HL-60/S4 treated with phorbol 12-myristate 13-acetate at 8.2 ng/mL for 4 days and 3 days (cell line): ENCODE data around the gene CENPK.
"Not testable (repeated sequence)": the region's sequence is repeated elsewhere in the genome, so short reads cannot be mapped to it uniquely, and the experiment has no call there.

Experiments
- in situ Hi-C: fragments of 300-500 bp; cut with MboI; formaldehyde crosslinking; loops from 2 replicates; pipeline ENCODE4 v1.15.0; 2022; ENCODE audit warnings: low sequenced_read_pairs

The CENPK gene, protein sequence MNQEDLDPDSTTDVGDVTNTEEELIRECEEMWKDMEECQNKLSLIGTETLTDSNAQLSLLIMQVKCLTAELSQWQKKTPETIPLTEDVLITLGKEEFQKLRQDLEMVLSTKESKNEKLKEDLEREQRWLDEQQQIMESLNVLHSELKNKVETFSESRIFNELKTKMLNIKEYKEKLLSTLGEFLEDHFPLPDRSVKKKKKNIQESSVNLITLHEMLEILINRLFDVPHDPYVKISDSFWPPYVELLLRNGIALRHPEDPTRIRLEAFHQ

DNA sequence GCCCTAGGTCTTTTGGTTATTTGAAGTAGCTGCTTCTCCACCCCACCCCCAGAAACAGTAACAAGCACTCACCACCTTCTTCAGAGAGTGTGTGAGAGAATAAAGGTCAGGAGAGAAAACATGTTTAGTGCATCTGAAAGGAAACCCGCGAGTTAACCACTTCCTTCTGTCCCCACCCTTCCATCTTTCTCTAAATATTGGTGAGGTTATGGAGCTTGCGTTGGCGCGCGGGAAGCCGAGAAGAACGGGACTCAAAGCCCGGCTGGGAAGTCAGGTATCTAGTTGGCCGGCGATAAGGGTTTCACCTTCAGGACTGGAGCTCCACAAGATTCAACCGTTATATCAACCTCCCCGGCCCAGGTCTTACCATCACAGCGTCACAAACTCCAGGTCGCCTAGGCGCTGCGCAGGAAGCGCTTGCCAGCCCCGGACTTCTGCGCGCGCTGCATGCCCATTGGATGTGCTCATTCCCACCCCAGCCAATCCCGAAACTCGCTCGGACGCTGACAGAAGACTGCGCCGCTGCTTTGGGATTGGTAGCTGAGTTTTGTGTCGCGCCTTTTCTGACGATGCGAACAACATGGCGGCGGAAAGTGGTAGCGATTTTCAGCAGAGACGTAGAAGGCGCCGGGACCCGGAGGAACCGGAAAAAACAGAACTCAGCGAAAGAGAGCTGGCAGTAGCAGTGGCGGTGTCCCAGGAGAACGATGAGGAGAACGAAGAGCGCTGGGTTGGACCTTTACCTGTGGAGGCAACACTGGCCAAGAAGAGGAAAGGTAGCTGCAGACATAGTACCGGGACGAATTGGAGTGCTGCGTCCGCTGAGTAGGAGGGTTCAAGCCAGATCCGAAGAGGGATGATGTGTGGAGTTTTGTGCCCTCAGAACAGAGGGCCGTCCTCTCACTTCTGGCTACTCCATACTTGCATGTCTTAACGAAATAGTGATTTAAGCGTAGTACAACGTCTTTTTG, at the start of gene CENPK, which contains the start of gene PPWD1:
CENPK (minus strand) TSS at position 438 of the 971 bp plus-strand sequence. CDS start 8,261 bp downstream, outside the sequence.
PPWD1 (plus strand) TSS at position 566 of the 971 bp plus-strand sequence; CDS start at position 581, 15 bp downstream.
- in situ Hi-C loops, result no loop called here

DNA sequence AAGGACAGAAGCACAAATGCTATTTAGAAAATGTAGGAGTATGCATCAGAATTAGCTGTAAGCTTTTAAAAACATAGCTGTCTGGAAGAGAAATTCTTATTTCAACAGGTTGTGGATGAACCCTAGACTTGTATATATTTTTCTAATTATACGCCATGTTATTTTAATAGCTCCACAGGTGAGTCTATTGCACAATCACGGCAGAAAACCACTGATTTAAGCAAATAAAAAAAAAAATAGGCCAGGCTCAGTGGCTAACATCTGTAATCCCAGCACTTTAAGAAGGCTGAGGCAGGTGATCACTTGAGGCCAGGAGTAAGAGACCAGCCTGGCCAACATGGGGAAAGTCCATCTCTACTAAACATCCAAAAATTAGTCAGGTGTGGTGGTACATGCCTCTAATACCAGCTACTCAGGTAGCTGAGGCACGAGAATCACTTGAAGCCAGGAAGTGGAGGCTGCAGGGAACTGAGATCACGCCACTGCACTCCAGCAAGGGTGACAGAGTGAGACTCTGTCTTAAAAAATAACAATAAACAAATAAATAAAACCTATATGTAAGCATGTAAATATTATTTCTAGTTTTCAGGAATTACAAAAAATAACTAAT, 49.4 kb upstream of the CENPK start:
- in situ Hi-C loops, result no loop called here

DNA sequence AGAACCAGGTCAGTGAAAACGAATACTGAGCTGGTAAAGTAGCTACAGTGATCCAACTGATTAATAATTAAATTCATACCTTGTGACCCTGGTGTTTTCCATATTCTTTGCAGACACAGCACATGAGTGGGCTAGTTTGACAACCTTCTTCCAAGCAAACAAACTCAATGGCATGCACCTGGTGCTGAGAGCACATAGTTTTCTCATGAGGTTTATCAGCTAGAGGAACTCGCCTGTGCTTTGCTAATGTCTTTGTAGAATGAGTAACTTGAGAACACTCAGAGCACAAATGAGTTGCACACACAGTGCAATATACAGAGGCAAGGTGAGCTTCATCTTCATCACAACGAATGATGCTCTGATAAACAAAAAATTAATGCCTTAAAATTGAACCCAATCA, 48.6 kb upstream of the CENPK start:
- in situ Hi-C loops, result no loop called here

DNA sequence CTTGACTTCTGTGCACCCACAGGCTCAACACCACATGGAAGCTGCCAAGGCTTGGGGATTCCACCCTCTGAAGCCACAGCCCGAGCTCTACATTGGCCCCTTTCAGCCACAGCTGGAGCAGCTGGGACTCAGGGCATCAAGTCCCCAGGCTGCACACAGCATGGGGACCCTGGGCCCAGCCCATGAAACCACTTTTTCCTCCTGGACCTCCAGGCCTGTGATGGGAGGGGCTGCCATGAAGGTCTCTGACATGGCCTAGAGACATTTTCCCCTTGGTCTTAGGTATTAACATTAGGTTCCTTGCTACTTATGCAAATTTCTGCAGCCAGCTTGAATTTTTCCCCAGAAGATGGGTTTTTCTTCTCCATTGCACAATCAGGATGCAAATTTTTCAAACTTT, 38.8 kb upstream of the CENPK start:
- in situ Hi-C loops, result not testable (repeated sequence)

DNA sequence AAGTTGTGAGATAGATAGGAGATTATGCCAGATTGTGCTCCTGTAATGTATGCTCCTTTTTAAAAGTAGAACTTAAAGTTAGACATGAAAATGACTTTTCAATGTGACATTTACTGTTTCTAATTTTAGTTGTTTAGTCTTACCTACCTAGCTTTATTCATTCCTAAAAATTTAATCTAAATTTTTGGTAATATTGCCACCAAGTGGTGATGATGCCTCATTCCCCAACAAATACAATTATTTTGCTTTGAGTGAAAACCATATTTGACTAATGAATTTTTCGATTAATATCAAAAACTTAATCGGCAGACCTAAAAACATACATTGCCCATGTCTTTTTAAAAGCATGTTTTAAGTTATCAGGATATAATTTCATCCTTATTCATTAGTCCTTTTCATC, 25.7 kb upstream of the CENPK start:
- in situ Hi-C loops, result no loop called here

DNA sequence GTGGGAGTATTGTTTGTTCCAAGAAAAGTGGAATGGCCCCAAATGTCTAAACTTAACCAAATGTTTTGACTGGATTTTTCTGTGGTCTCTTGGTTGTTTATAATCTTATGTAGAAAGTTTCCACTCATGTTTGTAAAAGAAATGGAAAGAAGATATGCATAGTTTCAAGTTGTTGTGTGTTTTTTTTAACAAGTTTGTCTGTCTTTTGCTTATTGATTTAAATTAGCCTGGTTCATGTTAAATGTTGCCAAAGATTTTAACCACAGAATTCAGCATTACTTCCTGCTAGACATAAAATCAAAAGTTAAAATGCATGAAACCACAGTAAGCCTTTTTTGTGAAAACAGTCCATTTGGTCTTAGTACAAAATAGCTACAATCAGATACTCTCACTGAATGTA, 14.2 kb upstream of the CENPK start:
- in situ Hi-C loops, result no loop called here

DNA sequence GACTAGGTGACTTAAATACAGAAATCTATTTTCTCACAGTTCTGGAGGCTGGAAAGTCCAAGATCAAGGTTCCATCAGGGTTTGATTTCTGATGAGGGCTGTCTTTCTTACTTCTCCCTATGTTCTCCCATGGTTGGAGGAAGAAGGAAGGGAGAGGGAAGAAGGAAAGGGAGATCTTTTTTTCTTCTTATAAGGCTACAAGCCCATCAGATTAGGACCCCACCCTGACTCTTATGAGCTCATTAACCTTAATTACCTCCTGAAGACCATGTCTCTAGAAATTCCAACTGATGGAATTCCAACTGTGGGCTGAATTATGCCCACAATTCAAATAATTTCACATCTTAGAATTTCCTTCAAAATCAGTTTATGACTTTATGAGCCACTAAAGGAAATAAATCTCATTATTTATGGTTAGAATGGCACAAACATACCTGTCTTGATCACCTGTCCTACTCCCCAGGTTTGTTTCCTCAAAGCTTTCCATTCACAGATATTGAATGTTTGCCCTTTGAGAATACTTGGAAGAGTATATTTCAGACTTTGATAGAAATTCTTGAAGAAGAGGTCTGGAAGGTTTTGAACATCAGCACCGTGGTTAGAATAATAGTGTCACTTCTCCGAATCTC, 7.7 kb upstream of the CENPK start:
- in situ Hi-C loops, result no loop called here

DNA sequence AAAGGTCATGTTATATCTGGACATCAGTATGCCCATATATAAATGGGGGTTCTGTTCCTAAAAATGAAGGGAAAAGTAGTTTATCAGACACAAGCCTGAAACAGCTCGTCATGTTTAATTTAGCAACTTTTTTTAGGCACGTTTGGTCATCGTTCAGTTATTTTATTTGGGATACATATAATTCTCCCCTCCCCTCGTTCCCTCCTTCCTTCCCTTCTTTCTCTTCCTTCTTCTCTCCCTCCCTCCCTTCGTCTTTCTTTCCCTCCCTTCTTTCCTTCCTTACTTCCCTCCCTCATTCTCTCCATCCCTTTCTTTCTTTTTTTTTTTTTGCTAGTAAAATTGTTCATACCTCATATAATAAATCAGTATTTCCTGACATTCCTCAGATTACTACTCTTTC, 3.5 kb upstream of the CENPK start:
- in situ Hi-C loops, result no loop called here

DNA sequence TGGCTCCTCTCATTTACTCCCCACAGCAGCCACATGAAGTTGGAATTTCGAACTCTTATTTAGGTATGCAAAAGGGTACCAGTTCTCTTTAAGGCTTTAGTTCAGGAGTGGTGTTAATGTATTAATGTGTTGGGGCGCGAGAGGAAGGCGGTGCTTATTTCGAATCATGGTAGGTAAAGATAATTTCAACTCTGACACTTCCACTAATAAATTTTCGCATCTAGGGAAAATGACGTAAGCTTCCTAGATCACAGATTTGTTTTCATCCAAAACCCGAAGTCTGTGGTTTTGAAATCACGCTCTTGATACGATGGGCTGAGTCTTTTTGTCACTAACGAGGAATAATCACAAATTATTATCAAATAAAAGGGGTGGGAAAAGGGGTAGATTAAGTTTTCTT, 809 bp upstream of the CENPK start:
- in situ Hi-C loops, result no loop called here

DNA sequence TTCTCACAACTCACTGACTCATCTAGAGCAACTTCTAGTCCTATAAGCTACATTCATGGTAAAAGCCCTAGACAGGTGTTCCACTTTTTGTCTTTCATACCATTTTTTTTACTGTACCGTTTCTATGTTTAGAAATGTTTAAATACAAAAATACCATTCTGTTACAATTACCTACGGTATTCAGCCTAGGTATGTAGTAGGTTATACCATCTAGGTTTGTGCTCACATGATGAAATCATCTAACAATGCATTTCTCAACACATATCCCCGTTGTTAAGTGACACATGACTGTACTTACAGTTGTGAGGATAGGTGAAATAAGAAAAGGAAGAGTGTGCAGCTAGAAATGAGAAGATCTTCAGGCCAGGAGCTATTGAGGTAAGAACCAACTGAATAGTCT, 6.2 kb downstream of the CENPK start:
- in situ Hi-C loops, result no loop called here

DNA sequence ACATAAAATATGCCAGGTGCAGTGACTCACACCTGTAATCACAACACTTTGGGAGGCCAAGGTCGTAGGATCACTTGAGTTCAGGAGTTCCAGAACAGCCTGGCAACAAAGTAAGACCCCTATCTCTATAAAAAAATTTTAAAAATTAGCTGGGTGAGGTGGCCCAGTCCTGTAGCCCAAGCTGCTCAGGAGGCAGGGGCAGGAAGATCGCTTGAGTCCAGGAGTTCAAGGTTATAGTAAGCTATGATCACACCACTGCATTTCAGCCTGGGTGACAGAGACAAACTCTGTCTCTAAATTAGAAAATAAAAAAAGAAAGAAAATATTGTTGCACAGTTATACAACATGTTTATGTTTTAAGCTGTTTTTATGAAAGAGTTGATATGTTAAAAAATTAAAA, 6.8 kb downstream of the CENPK start:
- in situ Hi-C loops, result no loop called here

DNA sequence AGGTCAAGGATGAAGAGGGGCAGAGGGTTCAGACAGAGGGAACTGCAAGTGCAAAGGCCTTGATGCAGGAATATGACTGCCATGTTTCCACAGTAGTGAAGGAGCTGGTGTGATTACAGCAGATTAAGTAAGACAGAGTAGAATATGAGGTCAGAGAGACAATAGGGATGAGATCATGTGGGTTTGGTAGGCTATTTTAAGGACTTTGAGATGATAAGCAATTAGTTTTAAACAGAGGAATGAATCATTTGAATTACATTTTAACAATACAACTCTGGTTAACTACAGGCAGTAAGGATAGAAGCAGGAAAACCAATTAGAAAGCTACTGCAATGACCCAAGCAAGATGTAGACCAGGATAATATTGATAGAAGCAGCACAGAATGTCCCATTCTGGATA, 7.7 kb downstream of the CENPK start:
- in situ Hi-C loops, result no loop called here

DNA sequence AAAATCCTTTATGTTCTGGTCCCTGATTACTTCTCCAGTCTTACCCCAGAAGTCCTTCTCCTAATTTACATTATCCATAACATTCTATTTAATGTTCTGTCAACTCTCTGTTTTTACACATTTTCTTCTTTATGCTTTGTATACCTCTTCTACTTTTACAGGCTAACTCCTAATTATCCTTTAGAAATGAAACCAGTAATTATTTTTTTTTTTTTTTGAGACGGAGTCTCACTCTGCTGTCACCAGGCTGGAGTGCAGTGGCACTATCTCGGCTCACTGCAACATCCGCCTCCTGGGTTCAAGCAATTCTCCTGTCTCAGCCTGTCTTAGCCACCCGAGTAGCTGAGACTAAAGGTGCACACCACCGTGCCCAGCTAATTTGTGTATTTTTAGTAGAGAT, 9.0 kb downstream of the CENPK start:
- in situ Hi-C loops, result no loop called here

DNA sequence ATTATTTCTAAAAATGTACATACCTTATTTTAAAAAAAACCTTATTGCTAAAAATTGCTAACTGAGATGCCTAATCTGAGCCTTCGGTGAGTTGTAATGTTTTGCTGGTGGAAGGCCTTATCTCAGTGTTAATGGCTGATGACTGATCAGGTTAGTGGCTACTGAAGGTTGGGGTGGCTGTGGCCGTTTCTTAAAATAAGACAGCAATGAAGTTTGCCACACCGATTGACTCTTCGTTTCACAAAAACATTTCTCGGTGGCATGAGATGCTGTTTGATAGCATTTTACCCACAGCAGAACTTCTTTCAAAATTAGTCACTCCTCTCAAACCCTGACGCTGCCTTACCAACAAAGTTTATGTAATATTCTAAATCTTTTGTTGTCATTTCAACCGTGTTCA, 14.7 kb downstream of the CENPK start:
- in situ Hi-C loops, result no loop called here

DNA sequence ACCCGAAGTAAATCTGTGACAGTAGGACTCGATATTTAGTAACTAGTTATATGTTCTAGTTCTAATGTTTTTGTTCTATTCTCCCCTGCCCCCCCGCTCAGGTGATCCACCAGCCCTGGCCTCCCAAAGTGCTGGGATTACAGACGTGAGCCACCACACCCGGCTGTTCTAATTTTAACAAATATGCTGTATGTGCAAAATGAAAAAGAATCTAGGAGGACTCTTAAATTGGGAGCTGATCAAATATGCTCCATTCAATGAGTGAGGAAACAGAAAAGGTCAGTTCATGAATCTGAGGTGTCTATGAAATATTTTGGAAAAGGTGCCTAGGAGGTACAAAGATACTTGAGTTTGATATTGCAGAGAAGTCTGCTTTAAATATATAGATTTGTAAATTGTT, 16.8 kb downstream of the CENPK start:
- in situ Hi-C loops, result no loop called here

DNA sequence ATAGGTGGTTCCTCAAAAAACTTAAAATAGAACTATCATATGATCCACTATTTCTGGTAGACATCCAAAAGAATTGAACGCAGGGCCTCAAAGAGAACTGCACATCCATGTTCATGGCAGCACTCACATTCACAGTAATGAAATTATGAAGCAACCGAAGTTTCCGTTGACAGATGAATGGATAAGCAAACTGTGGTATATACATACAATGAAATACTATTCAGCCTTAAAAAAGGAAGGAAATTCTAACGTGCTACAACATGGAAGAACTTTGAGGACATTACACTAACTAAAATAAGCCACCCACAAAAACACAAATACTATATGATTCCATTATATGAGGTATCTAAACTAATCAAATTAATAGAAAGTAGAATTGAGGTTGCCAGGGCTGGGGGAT, 18.5 kb downstream of the CENPK start:
- in situ Hi-C loops, result no loop called here

DNA sequence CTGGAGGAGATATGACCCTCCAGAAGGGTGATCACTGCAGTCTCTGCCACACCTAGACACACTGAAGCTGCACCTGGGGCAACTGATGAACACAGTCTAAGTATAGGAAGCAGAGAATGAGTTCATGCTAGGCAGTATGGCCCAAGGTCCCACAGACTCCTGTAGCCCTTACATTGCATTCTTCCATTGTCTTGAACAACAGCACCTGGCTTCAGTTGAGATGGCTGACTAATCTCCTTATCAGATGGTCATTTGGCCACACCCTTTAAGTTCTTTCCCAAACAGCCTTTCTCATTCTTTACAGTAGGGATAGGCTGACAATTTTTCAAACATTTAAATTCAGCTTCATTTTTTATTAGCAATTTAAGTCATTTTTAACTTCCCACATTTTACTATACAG, 23.1 kb downstream of the CENPK start:
- in situ Hi-C loops, result no loop called here

DNA sequence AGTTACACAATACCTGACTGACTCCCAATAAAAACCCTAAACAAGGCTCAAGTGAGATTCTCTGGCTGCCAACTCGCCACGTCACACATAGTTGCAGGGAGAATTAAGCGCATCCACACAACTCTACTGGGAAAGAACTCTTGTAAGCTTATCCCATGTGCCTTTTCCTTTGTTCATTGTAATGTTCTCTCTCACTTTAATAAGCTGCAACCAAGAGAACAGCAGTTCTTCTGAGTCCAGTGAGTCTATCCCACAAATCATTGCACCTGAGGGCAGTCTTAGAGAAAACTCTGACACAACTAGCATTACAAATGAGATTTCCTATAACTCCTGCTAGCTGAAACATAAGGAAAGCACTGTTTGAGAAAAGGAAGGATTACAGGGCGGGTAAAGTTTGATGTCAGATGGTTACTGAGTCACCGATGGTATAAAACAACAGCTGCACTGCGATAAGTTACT, 27.4 kb downstream of the CENPK start:
- in situ Hi-C loops, result no loop called here

DNA sequence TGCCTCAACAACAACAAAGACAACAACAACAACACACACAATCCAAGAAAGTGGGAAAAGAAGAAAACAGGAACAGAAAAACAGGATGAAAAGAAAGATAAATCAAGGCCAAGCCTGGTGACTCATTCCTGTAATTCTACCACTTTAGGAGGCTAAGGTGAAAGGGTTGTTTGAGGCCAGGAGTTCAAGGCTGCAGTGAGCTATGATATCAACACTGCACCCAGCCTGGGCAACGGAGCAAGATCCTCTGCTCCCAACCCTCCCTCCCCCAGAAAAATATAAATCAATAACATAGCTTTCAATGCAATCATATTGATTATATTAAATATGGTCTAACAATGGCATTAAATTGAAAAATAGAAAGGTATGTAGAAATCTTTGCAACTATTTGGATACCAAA, 32.1 kb downstream of the CENPK start:
- in situ Hi-C loops, result no loop called here

DNA sequence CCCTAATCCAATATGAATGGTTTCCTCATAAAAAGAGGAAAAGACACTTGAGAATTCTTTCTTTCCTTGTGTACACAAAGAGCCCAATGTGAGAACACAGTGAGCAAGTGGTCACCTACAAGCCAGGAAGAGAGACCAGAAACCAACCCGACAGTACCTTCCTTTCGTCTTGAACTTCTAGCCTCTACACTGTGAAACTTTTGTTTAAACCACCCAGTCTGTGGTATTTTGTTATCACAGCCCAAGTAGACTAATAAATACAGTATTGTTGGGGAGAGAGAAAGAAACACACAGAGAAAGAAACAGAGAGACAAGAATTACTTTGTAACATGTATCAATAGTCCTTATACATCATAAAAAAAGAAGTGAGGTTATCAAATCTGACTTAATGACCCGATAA, 37.2 kb downstream of the CENPK start:
- in situ Hi-C loops, result no loop called here
